Pulmonary artery endothelial cell (primary cell): ENCODE data around the gene SRRT. TPM values are rescaled to one million over a fixed set of nuclear protein-coding genes. Genes with fewer than 3 reads are reported as not detected.

Source experiments
- DNase-seq: peaks from one replicate; pipeline ENCODE4 v3.0.0-alpha.2; 2011; ENCODE audit warnings: low read depth, low spot score
- total RNA-seq: library from RNA; depleted of rRNA; stranded (reverse); fragments of >200 nt; gene quantifications from 2 replicates; pipeline ENCODE4 v1.2.3, GENCODE V29; 2014

SRRT gene
- total RNA-seq, 1 donor from 2014 or later = 56.7 TPM

GRCh38 chr7:100879685-100880261 lies 4.9 kb downstream of the SRRT start:
- DNase-seq = no peak

GRCh38 chr7:100880645-100881044 lies 5.7 kb downstream of the SRRT start:
- no peak for DNase-seq

DNA sequence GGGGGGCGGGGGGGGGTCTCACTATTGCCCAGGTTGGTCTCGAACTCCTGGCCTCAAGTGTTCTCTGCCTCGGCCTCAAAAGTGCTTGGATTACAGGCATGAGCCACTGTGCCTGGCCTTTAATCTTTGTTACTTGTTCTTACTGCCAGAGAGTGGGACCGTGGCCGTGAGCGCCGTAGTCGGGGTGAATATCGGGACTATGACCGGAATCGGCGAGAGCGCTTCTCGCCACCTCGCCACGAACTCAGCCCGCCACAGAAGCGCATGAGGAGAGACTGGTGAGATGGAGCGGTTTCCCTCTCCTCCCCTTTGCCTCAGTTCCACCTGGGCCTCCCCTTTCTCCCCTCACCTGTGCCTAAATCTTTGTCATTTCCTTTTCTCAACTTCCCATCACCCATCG lies 6.2 kb downstream of the SRRT start:
- no peak for DNase-seq

DNA sequence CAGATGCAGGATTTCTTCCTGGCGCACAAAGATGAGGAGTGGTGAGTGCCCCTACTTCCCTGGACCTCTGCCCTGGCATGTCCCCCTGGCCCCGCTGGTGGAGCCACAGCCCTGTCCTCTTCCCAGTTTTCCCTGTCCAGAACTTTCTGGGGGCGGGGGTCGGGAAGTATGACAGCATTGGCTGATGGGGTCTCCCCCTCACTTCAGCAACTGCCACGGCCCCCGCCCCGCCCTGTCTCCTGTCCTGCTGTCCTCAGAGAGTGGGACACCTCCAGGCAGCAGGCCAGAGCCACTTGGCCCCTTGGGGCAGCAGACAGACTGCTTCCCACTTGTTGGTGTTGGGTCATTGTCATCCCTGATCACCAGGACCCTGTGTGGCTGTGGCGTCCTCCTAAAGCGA lies 7.3 kb downstream of the SRRT start:
- no peak for DNase-seq

DNA sequence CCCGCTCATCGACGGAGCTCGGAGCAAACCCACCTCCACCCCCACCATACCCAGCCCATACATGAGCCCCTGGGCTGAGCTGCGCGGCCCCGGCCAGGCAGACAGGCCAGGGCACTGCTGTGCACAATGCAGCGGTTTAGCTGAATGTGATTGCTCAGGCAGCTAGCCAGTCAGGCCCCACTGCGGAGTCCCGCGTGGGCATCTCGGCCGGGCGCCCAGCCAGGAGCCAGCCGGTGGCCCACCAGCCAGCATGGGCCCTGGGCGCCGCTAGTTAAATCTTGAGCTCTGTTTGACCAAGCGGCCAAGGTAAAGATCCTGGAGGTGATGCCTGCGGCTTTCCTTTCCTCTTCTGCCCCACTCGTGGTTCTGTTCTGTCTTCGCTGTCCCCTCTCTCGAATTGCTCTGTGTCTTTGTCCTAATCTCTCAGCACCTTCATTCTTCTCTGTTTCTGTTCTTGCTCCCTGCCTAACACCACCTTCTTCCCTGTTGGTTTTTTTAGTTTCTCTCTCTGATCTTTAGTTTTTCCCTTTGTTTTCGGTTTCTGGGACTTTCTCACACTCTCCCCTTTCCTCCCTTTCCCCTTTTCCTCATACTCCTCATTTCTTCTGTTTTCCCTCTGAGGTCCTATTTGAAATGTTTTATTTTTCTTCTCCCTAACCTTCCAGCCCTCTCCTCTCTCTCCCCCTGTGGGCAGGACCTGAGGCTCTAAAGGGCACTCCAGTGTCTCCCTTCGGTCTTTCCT lies 8.1 kb downstream of the SRRT start:
- DNase-seq = no peak

GRCh38 chr7:100884736-100885439 lies 10.0 kb downstream of the SRRT start:
- DNase-seq = no peak

GRCh38 chr7:100885440-100886141 lies 10.7 kb downstream of the SRRT start:
- DNase-seq = no peak

DNA sequence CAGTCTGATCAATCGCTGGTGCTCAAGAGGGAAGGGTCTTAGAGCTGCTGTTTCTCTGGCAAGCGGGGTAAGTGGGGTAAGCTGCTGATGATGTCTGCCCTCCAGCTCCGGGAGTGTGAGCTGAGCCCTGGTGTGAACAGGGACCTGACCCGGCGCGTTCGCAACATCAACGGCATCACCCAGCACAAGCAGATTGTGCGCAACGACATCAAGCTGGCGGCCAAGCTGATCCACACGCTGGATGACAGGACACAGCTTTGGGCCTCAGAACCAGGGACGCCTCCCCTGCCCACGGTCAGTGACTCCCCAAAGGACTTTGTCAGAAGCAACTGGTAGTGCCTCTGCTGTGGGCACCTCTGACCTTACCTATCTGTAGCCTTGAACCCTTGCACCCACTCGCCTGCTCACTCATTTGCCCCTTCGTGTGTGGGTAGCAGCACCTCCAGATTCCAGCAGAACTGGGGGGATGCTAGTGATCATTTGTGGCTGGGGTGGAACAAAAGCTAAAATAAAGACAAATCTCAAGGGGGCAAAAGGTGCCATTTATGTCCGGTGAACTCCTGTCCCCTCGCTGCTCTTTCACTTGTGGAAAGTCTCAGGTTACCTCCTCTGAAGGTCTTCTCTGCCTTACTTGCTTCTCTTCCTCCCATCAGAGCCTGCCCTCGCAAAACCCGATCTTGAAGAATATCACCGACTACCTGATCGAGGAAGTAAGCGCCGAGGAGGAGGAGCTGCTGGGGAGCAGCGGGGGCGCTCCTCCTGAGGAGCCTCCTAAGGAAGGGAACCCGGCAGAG lies 11.4 kb downstream of the SRRT start:
- DNase-seq = no peak

DNA sequence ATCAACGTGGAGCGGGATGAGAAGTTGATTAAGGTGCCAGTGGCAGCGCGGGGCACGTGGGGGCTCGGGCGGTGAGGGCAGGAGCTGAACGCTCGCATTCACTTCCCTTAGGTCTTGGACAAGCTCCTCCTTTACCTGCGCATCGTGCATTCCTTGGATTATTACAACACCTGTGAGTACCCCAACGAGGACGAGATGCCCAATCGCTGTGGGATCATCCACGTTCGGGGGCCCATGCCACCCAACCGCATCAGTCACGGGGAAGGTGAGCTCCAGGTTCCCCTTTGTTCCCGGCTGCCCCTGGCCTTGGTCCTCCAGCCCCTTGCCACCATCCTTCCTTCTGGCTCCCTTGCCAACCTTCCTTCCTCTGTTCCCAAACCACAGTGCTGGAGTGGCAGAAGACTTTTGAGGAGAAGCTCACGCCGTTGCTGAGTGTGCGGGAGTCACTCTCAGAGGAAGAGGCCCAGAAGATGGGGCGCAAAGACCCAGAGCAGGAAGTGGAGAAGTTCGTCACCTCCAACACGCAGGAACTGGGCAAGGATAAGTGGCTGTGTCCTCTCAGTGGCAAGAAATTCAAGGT lies 12.1 kb downstream of the SRRT start:
- no peak for DNase-seq

GRCh38 chr7:100887516-100888290 lies 12.8 kb downstream of the SRRT start:
- no peak for DNase-seq

DNA sequence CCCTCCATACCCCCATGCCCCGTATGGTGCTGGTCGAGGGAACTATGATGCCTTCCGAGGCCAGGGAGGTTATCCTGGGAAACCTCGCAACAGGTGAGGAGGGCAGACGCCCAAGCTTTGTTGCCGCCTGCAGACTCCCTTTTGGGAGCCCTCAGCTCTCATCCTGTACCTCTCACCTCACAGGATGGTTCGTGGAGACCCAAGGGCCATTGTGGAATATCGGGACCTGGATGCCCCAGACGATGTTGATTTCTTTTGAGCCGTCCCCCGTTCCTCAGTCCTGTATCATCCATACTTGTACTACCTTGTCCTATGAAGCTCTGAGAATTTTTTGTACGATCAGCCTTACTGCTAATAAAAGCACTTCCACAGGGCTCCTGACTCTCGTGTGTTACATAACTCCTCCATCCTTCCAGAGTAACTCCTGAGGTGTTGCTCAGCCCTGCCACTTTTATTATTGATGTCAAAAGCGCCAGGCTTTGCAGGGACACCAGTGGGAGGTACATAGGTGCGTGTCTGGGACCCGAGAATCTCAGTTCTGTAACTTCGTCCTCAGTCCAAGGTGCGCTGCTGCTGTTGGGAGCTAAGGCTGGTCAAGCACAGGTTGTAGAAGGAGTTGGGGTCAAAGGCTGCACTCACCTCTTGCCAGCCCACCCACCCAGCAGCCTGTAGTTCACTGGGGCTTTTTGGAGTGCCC lies 13.5 kb downstream of the SRRT start:
- no peak for DNase-seq

- DNase-seq = no peak
These were observed 14.3 kb downstream of the SRRT start, which contains the start of gene UFSP1 for GRCh38 chr7:100888988-100889750. TSS of gene UFSP1 (minus strand) at chr7:100889715. CDS start at chr7:100889271, 444 bp downstream.

DNA sequence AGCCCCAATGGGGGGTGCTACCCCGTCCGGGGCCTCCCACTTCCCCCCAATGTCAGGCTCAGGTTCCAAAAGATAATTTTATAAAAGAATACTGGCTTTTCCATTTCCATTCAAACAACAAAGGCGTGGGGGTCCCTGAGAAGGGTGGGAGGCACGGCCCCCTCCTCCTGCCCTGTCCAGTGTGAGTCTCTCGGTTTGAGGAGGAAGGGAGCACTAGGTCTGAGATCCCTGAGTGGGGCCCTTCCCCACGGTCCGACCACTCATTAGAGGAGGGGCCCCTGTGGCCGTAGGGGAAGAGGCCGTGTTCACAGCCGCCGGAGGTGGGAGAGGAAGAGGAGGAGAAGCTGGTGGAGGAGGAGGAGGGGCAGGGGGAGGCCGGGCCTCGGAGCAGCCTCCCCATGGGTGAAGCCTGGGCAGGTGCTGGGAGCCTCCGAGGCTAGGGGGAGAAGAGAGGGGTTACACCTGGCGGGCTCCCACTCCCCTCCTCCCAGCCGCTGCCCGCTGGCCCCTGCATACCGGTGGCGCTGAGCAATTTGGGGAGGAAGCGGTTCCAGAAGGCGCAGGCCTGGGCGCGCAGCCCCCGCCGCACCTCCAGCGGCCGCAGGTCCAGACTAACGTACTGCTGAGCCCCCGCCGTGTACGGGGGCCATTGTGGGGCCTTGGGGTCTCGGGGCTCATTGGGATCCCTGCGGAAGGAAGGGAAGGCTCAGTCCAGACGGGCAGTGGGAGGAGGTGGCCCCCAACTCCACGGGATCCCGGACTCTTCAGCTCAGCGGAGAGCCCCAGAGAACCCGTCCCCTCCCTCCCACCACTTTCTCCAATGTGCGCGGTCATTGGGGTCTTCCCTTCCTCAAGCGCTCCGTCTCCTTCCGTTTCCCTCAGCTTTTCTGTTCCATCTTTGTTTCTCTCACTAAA lies 16.0 kb downstream of the SRRT start:
- no peak for DNase-seq

DNA sequence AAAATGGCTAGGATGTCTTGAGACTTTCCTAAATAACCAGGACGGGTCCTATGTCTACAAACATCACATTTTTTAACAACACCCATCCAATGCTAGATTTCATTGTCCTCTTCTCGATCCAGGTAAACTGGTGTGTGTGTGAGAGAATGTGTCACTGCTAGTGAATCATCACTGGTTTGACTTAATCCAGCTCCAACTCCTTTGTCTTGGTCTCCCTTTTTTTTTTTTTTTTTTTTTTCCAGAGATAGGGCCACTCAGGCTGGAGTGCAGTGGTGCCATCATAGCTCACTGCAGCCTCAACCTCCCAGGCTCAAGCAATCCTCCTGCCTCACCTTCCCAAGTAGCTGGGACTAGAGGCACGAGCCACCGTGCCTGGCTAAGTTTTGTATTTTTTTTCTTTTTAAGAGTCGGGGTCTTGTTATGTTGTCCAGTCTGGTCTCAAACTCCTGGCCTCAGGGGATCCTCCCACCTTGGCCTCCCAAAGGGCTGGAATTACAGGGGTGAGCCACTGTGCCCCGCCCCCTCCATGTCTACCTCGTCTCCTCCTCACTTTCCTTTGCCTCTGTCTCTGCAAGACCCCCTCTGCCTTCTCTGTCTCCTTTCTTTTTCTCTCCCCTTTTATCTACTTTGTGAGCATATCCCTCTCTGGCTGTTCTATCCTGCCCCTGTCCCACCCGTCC lies 16.8 kb downstream of the SRRT start:
- no peak for DNase-seq

DNA sequence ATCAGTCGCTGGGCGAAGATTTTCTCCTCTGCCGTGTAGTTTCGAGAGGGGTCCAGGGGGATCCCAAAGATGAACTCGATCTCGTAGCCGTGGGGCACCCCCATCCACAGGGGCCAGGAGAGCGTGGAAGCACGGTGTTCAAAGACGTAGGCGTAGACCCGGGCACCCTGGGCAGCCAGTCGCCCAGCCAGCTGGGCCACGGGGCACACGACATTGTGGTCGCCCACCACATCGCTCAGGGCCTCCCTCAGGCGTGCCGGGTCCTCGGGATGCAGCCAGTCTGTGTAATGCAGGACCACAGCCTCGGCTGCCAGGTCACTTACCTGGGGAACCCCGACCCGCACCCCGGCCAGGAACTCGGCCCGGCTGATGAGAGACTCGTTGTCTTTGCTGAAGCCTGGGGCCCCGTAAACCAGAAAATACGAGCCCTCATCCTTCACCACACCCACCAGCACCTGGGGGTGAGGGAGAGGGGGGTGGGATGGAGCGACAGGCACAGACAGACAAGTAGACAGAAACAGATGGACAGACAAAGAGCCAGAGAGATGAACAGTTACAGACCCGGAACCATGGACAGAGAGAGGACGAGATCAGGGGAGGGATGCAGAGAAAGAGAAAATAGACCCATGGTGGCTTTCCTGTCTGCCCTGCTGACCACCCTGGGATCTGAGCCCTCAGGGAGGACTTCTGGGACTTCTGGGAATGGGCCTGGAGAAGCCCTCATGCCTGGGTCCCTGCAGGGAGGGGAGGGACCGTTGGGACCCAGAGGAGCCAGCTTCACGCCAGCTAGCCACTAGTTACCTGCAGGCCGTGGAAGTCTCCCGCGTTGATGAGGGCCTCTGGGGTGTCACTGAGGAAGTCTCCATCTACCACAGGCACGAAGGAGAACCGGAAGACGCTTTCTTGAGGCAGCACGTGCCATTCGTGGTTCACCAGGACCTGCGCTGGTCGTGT lies 17.7 kb downstream of the SRRT start:
- no peak for DNase-seq
